Mesodermal cell (in vitro differentiated cells): ENCODE data around the gene NUTM2E. TPM values are rescaled to one million over a fixed set of nuclear protein-coding genes. Genes with fewer than 3 reads are reported as not detected.
"Not testable (repeated sequence)": the region's sequence is repeated elsewhere in the genome, so short reads cannot be mapped to it uniquely, and the experiment has no call there.

Experiments used
- H3K27ac ChIP-seq: 2 replicates; pipeline ENCODE4 v1.7.0; 2013; ENCODE audit warnings: mild to moderate bottlenecking, low read depth, low read length, moderate library complexity; ENCODE audit not compliant: severe bottlenecking
- H3K36me3 ChIP-seq: 2 replicates; pipeline ENCODE4 v1.7.1; 2013; ENCODE audit warnings: mild to moderate bottlenecking, low read length, moderate library complexity; ENCODE audit not compliant: control insufficient read depth, insufficient read depth
- H3K4me1 ChIP-seq: one replicate; pipeline ENCODE4 v1.7.1; 2013; ENCODE audit warnings: mild to moderate bottlenecking, low read length; ENCODE audit not compliant: insufficient read depth, control insufficient read depth, poor library complexity, severe bottlenecking
- H3K4me3 ChIP-seq: 2 replicates; pipeline ENCODE4 v1.7.0; 2013; ENCODE audit warnings: low read length, control low read depth, mild to moderate bottlenecking; ENCODE audit not compliant: insufficient read depth, poor library complexity, severe bottlenecking; ENCODE audit errors: extremely low read depth
- H3K9me3 ChIP-seq: 2 replicates; pipeline ENCODE4 v1.7.1; 2013; ENCODE audit warnings: mild to moderate bottlenecking, low read length, moderate library complexity; ENCODE audit not compliant: control insufficient read depth
- whole genome bisulfite sequencing, 2 experiments: methylation state at CpG; one replicate each; pipeline ENCODE4 v1.1.5; 2013; ENCODE audit warnings: missing lambda C conversion rate in 2 of 2; ENCODE audit not compliant: insufficient coverage in 2 of 2; 5-methylcytosine and 5-hydroxymethylcytosine counted together
- polyA plus RNA-seq, 2 experiments: library from polyadenylated mRNA; stranded (reverse); fragments of 50-300 nt; gene quantifications; one replicate each; pipeline ENCODE4 v1.2.3, GENCODE V29; 2013

Gene NUTM2E, protein sequence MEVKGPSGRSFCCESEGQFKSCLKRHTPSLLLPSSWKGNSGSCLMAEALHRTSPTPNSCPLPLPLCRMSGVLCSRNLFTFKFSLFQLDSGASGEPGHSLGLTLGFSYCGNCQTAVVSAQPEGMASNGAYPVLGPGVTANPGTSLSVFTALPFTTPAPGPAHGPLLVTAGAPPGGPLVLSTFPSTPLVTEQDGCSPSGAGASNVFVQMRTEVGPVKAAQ (N-terminal part only)
- polyA plus RNA-seq (2013, experiment 1 of 2) = not detected
- not detected for polyA plus RNA-seq (2013, experiment 2 of 2)

- Histone ChIP-seq H3K27ac (peak within 1 kb of the TSS; percentile 94), H3K4me3 (peak within 1 kb of the TSS; percentile 43)
- not testable (repeated sequence) for H3K36me3 ChIP-seq, H3K9me3 ChIP-seq, H3K4me1 ChIP-seq
- 0% methylated on average over 5 to 6 of the region's 78 CpGs for WGBS, 2 experiments
These were observed at the start of gene NUTM2E for GRCh38 chr10:79826496-79827215. Gene NUTM2E (plus strand): TSS chr10:79826739. CDS start chr10:79841741, 15,002 bp downstream.

- not testable (repeated sequence) for H3K4me3 ChIP-seq, H3K9me3 ChIP-seq
These were observed 48.5 kb upstream of the NUTM2E start for GRCh38 chr10:79777997-79778396.

DNA sequence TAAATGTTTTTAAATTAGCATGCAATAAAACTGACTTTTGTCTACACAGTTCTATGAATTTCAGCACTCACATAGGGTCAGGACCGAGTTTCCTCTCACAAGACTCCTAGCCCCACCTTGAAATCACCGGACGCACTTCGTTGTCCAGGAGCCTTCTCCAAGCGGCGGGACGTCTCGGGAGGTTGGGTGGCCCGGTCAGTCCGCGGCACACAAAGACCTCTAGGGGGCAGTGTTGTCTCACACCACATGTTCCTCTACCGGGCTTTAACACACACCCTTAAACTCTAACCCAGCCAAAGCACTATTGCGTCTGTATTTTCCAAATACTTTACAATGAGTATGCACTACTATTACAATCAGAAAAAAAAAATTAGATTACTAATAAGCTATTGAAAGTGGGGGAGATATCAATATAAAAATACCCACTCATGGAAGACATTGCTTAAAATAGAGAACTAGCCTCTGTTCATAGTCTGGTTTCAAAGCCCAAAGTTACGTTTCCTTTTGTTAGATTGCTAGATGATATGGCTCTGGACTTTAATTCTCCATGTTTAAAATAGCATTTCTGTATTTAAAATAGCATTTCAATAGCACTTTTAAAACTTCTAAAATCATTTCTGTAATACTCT is 47.1 kb upstream of the NUTM2E start:
- not testable (repeated sequence) for H3K4me1 ChIP-seq, H3K36me3 ChIP-seq, H3K9me3 ChIP-seq, H3K4me3 ChIP-seq, H3K27ac ChIP-seq
- 0% methylated on average over 1 of the region's 14 CpGs; no CpG with 5 or more reads in 1 of the 2 experiments for WGBS, 2 experiments

More at GRCh38 chr10:79777997-79778396, 48.5 kb upstream of the NUTM2E start:
- H3K27ac ChIP-seq, H3K4me1 ChIP-seq, H3K36me3 ChIP-seq: not testable (repeated sequence)

DNA sequence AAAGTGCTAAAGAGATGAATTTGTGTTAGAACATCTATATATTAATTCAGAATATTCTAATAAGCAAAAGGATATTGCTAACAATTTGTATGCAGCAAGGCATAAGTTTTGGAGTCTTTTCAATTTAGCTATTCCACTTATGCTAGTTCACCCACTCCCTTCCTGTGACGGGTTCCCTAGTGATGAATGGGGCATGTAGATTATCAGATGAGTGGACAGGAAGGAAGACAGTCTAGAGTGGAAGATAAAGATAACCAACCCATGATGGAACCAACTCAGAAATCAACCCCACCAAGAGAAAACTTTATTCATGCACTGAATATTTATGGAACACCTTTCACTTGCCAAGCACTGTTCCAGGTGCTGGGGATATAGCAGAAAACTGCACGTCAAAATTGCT is 46.5 kb upstream of the NUTM2E start:
- H3K27ac ChIP-seq, H3K4me1 ChIP-seq, H3K4me3 ChIP-seq, H3K36me3 ChIP-seq, H3K9me3 ChIP-seq: not testable (repeated sequence)
- no CpG with 5 or more reads among the region's 2 CpGs for WGBS, 2 experiments

DNA sequence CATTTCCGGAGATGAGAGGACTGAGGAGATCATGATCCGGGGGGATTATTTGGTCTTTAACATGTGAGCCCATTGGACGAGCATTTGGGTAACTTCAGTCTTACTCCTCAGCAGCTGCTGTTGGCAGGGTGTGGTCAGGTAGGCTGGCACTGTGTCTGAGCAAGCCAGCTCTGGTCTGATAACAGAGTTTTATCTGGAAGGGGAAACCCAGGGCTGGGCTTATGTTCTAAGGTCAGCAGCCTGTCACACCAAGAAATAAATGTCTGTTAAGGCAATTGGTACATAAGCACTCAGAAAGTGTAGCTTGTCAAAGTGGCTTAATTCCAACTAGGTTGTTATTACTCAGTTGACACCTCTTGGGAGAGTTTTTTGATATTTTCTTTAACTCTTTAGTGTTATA is 45.0 kb upstream of the NUTM2E start:
- not testable (repeated sequence) for H3K27ac ChIP-seq, H3K36me3 ChIP-seq, H3K9me3 ChIP-seq, H3K4me1 ChIP-seq, H3K4me3 ChIP-seq
- 100% methylated on average over 1 of the region's 3 CpGs; no CpG with 5 or more reads in 1 of the 2 experiments for WGBS, 2 experiments

DNA sequence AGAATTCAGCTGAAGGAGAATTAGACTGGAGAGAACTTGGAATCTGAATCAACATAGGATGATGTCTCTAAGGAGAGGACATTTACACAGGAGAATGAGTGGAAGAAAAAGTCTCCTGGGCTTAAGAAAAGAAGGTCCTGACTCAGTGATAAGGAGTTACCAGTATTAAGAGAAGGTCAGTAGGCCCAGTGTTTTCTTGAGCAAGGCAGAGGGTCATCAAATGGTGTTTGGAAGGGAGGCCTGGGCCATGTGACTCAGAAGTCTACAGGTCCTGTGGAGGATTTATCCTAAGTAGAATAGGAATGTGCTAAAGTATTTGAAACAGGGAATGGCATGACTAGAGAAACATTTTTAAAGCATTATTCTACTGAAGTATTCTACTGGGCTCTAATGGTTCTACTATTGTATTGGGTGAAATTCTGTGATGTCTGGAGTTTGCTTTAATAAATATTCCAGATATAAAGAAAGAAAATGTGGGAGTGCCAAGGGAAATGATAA is 39.0 kb upstream of the NUTM2E start:
- H3K4me1 ChIP-seq, H3K4me3 ChIP-seq, H3K9me3 ChIP-seq, H3K27ac ChIP-seq, H3K36me3 ChIP-seq: not testable (repeated sequence)

- WGBS, 2 experiments = no CpG with 5 or more reads among the region's 2 CpGs
- not testable (repeated sequence) for H3K36me3 ChIP-seq, H3K27ac ChIP-seq, H3K4me1 ChIP-seq, H3K4me3 ChIP-seq, H3K9me3 ChIP-seq
These were observed 37.2 kb upstream of the NUTM2E start for GRCh38 chr10:79789351-79789750.

DNA sequence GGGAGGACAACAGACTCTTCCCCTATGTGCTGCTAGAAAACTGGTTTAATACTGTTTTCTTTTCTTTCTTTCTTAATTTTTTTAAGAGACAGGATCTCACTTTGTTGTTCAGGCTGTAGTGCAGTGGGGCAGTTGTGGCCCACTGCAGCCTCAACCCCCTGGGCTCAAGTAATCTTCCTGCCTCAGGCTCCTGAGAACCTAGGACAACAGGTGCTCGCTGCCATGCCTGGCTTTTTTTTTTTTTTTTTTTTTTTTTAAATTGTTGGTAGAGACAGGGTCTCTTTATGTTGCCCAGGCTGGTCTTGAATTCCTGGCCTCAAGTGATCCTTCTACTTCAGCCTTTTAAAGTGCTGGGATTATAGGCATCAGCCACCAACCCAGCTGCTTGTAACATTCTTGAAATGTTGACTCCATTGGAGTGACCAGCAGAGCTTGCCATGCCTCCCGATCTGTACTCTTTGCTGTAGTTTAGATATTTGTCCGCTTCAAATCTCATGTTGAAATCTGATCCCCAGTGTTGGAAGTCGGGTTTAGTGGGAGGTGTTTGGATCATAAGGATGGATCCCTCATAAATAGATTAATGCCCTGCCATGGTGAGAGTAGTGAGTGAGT is 34.5 kb upstream of the NUTM2E start:
- H3K4me1 ChIP-seq, H3K36me3 ChIP-seq, H3K27ac ChIP-seq, H3K4me3 ChIP-seq, H3K9me3 ChIP-seq: not testable (repeated sequence)
- no CpG with 5 or more reads among the region's 4 CpGs for WGBS, 2 experiments

DNA sequence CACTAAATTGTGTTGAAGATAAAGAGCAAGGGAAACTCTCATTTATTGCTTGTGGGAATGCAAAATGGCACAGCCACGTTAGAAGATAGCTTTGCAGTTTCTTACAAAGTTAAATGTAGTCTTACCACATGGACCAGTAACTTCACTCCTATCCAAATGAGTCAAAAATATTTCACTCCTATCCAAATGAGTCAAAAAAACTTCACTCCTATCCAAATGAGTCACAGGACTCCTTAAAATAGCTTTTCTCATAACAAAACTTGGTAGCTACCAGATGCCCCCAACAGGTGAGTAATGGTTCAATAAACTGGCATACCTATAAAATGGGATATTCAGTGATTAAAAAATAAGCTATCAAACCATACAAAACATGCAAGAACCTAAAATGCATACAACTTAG is 27.2 kb upstream of the NUTM2E start:
- no CpG with 5 or more reads among the region's 1 CpG for WGBS, 2 experiments
- not testable (repeated sequence) for H3K27ac ChIP-seq, H3K4me3 ChIP-seq, H3K4me1 ChIP-seq, H3K36me3 ChIP-seq, H3K9me3 ChIP-seq

DNA sequence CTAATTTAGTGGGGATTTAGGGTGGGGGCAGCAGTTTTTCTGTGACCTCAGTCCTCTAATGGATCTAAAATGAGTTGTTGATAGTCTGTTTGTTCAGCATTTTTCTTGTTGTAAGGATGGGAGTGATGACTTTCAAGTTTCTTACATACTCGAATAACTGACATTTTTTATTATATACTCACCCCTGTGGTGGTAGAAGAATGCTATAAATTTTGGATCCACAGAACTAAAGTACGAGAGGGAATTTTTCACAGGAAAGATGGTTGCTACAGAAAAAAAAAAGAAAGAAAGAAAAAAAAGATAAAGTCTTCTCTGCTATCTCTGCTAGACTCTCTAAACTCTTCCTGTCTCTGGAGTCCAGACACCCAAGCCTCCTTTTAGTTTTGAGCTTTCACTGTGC is 20.7 kb upstream of the NUTM2E start:
- WGBS, 2 experiments = no CpG with 5 or more reads among the region's 2 CpGs
- H3K9me3 ChIP-seq, H3K4me3 ChIP-seq: not testable (repeated sequence)

GRCh38 chr10:79811895-79812294 is 14.6 kb upstream of the NUTM2E start:
- not testable (repeated sequence) for H3K36me3 ChIP-seq, H3K4me3 ChIP-seq, H3K9me3 ChIP-seq, H3K27ac ChIP-seq, H3K4me1 ChIP-seq

More for the DNA sequence above, 20.7 kb upstream of the NUTM2E start:
- not testable (repeated sequence) for H3K4me1 ChIP-seq, H3K36me3 ChIP-seq, H3K27ac ChIP-seq
